ENCODE measurements around the gene KRTAP5-9. TPM values are rescaled to one million over a fixed set of nuclear protein-coding genes. Genes with fewer than 3 reads are reported as not detected.
A peak's percentile ranks its signal among the peaks of the same experiment; 100 is the strongest.
"Not testable (repeated sequence)": the region's sequence is repeated elsewhere in the genome, so short reads cannot be mapped to it uniquely, and the experiment has no call there.

Gene KRTAP5-9
- total and polyA plus RNA-seq, 10 donors = 0.29 to 1.1 (median 0.51) TPM; not detected in 3

- WGBS, 5 donors = 64 to 74% (median 72%) methylated on average over 3 of the region's 3 CpGs
Measured at GRCh38 chr11:71582309-71582895, 34.2 kb downstream of the KRTAP5-9 start, which contains the start of gene KRTAP5-11. Gene KRTAP5-11, minus strand, starts transcription at chr11:71582875. Its CDS starts 38 bp downstream, at chr11:71582837.

GRCh38 chr11:71582969-71583368, 34.7 kb downstream of the KRTAP5-9 start:
- H3K27ac ChIP-seq; H3K4me3 ChIP-seq; DNase-seq; H3K9me3 ChIP-seq; intact Hi-C loops (cut with DNase I; ENCODE audit: low total_unique reads); H3K36me3 ChIP-seq: not testable (repeated sequence)
- Histone ChIP-seq H3K27me3 (replicated peaks in 1 of 7) (peaks cover 0 to 17% (median 0%) of the 10 kb centered on the region in 7 donors), H3K4me1 (peaks cover 0 to 23% (median 11%) of the 10 kb centered on the region in 6 donors)
- WGBS, 5 donors = 68 to 82% (median 77%) methylated on average over 2 of the region's 2 CpGs

More at GRCh38 chr11:71582309-71582895, 34.2 kb downstream of the KRTAP5-9 start, which contains the start of gene KRTAP5-11:
- TF ChIP-seq, protein P1, sequence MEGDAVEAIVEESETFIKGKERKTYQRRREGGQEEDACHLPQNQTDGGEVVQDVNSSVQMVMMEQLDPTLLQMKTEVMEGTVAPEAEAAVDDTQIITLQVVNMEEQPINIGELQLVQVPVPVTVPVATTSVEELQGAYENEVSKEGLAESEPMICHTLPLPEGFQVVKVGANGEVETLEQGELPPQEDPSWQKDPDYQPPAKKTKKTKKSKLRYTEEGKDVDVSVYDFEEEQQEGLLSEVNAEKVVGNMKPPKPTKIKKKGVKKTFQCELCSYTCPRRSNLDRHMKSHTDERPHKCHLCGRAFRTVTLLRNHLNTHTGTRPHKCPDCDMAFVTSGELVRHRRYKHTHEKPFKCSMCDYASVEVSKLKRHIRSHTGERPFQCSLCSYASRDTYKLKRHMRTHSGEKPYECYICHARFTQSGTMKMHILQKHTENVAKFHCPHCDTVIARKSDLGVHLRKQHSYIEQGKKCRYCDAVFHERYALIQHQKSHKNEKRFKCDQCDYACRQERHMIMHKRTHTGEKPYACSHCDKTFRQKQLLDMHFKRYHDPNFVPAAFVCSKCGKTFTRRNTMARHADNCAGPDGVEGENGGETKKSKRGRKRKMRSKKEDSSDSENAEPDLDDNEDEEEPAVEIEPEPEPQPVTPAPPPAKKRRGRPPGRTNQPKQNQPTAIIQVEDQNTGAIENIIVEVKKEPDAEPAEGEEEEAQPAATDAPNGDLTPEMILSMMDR (IDR thresholded peaks at IDR 0.05 in 8 of 11, conservative IDR thresholded peaks at IDR 0.05 in 3 of 11) = no peak
- no peak for TF ChIP-seq POLR2AphosphoS5 (IDR thresholded peaks at IDR 0.05)
- TF ChIP-seq POLR2A (IDR thresholded peaks at IDR 0.05) = no peak
- H3K4me1 ChIP-seq = peaks cover 0 to 23% (median 11%) of the 10 kb centered on the region in 6 donors
- DNase-seq = no peak
- intact Hi-C loops (cut with DNase I; ENCODE audit: low total_unique reads) = no loop called here
- peak within 1 kb of the TSS in 2 of 8 donors; percentile 14 to 38 for H3K27ac ChIP-seq
- no peaks in the 10 kb centered on the region for H3K36me3 ChIP-seq
- peaks cover 0 to 17% (median 0%) of the 10 kb centered on the region in 7 donors for H3K27me3 ChIP-seq (replicated peaks in 1 of 7)
- no peak within 1 kb of the TSS for H3K4me3 ChIP-seq
- no peaks in the 10 kb centered on the region for H3K9me3 ChIP-seq

DNA sequence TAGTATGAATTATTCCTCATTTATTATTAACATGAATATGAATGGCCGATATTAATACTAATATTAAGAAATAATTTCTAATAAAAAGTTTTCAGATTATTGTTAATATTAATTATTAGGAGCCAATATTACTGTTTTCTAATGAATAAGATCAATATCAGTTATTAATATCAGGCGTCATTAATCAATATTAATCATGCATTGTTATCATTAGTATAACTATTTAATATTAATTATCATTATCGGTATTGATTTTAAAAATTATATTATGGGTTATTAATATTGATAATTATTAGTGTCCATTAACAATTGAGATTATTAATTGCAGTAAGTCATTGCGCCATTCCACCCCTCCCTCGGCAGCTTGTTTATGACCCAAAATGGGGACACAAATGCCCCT, 37.5 kb downstream of the KRTAP5-9 start:
- peaks cover 0 to 17% (median 0%) of the 10 kb centered on the region in 7 donors for H3K27me3 ChIP-seq (replicated peaks in 1 of 7)
- H3K27ac ChIP-seq; H3K4me3 ChIP-seq; H3K9me3 ChIP-seq; intact Hi-C loops (cut with DNase I; ENCODE audit: low total_unique reads); H3K36me3 ChIP-seq; DNase-seq: not testable (repeated sequence)
- 80 to 93% (median 90%) methylated on average over 5 of the region's 5 CpGs for WGBS, 5 donors
- H3K4me1 ChIP-seq = peaks cover 0 to 12% (median 1%) of the 10 kb centered on the region in 6 donors

- intact Hi-C loops (cut with DNase I; ENCODE audit: low total_unique reads); H3K27ac ChIP-seq; H3K4me3 ChIP-seq; DNase-seq; H3K9me3 ChIP-seq; H3K4me1 ChIP-seq; H3K36me3 ChIP-seq; H3K27me3 ChIP-seq (replicated peaks in 1 of 7): not testable (repeated sequence)
- WGBS, 5 donors = 66 to 81% (median 69%) methylated on average over 4 of the region's 4 CpGs
Measured at GRCh38 chr11:71588314-71588713, 40.1 kb downstream of the KRTAP5-9 start.

DNA sequence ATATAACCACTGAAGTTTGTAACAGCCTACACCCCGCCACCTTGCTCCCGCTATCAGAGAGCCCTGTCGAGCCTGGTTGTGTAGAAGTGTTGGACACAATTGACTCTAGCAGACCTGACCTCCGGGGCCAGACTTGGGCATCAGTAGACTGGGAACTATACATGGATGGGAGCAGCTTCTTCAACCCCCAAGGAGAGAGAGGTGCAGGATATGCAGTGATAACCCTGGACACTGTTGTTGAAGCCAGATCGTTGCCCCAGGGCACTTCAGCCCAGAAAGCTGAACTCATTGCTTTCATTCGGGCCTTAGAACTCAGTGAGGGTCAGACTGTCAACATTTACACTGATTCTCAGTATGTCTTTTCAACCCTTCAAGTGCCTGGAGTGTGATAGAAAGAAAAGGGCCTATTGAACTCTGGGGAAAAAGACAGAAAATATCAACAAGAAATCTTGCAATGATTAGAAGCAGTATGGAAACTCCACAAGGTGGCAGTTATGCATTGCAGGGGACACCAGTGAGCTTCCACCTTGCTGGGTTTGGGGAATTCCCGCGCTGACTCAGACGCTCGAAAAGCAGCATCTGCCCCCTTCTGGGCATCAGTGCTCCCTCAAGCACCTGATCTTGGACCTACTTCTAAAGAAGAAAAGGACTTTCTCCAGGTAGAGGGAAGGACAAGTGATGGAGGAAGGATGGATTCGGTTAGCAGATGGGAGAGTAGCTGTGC, 40.8 kb downstream of the KRTAP5-9 start:
- H3K9me3 ChIP-seq; H3K4me1 ChIP-seq; H3K4me3 ChIP-seq; intact Hi-C loops (cut with DNase I; ENCODE audit: low total_unique reads); H3K27ac ChIP-seq; DNase-seq; H3K36me3 ChIP-seq; H3K27me3 ChIP-seq (replicated peaks in 1 of 7): not testable (repeated sequence)
- WGBS, 5 donors = 59 to 67% (median 63%) methylated on average over 11 of the region's 11 CpGs
- TF ChIP-seq, protein P1 (IDR thresholded peaks at IDR 0.05 in 8 of 11, conservative IDR thresholded peaks at IDR 0.05 in 3 of 11) = peak in 3 of 11 experiments; percentile 6 to 30 (median 29)

GRCh38 chr11:71589546-71589920, 41.3 kb downstream of the KRTAP5-9 start:
- 47 to 88% (median 79%) methylated on average over 2 to 8 of the region's 8 CpGs for WGBS, 5 donors
- H3K4me3 ChIP-seq; intact Hi-C loops (cut with DNase I; ENCODE audit: low total_unique reads); H3K27ac ChIP-seq; DNase-seq; H3K27me3 ChIP-seq (replicated peaks in 1 of 7); H3K4me1 ChIP-seq; H3K9me3 ChIP-seq; H3K36me3 ChIP-seq: not testable (repeated sequence)
